K562 (cell line): ENCODE results near the gene NOTCH1.

ENCODE experiments used
- CBX1 ChIP-seq: sonication (generic); IDR thresholded peaks from 2 replicates; pipeline ENCODE4 v1.6.1; 2016; ENCODE audit warnings: antibody characterized with exemption, low read depth, mild to moderate bottlenecking
- FOXM1 ChIP-seq, 2 experiments: fragments of 450-650 bp in 1 of 2; sonication (generic) in 1 of 2; formaldehyde crosslinking in 1 of 2; IDR thresholded peaks; 2 replicates each; pipeline versions ENCODE4 v1.6.1 to v1.9.0; 2017 to 2022; ENCODE audit warnings: low read depth in 2 of 2, mild to moderate bottlenecking in 2 of 2, missing genetic modification reagents in 1 of 2, moderate library complexity in 1 of 2
- JUND ChIP-seq, 2 experiments: IDR thresholded peaks; 2 replicates in 1 of 2; 3 replicates in 1 of 2; pipeline ENCODE4 v1.6.1; 2011; ENCODE audit warnings: borderline replicate concordance in 2 of 2, low read depth in 2 of 2, low read length in 2 of 2, improper control_type of control experiment in 1 of 2, missing biosample characterization in 1 of 2, missing genetic modification characterization in 1 of 2, missing genetic modification reagents in 1 of 2
- PHF21A ChIP-seq: fragments of 450-650 bp; IDR thresholded peaks from 2 replicates; pipeline ENCODE4 v1.6.1; 2017; ENCODE audit warnings: low read depth, borderline replicate concordance
- RAD21 ChIP-seq, 2 experiments: fragments of 250-450 bp in 1 of 2; fragments of 450-650 bp in 1 of 2; sonication (Bioruptor Pico) in 1 of 2; formaldehyde crosslinking in 1 of 2; IDR thresholded peaks in 1 of 2; conservative IDR thresholded peaks in 1 of 2; 2 replicates each; pipeline versions ENCODE4 v1.4.0 to v1.8.0; 2020 to 2022; ENCODE audit warnings: mild to moderate bottlenecking in 2 of 2, moderate library complexity in 1 of 2
- SETDB1 ChIP-seq: IDR thresholded peaks from one replicate; pipeline ENCODE4 v1.6.1; 2012; ENCODE audit warnings: low read length, control low read depth, inconsistent platforms
- ZFPM2 ChIP-seq: fragments of 250-450 bp; sonication (Bioruptor Pico); IDR thresholded peaks from 2 replicates; pipeline ENCODE4 v1.5.1; 2022; ENCODE audit warnings: mild to moderate bottlenecking
- ZNF583 ChIP-seq: fragments of 250-450 bp; sonication (Bioruptor Pico); IDR thresholded peaks from 2 replicates; pipeline ENCODE4 v1.4.0; 2020
- TF ChIP-seq, protein P1 (sequence below), 2 experiments: fragments of 450-650 bp in 1 of 2; sonication (generic) in 1 of 2; formaldehyde crosslinking in 1 of 2; IDR thresholded peaks in 1 of 2; conservative IDR thresholded peaks in 1 of 2; 2 replicates each; pipeline versions ENCODE4 v1.6.1 to v1.8.1; 2016 to 2023; ENCODE audit warnings: mild to moderate bottlenecking in 2 of 2, moderate library complexity in 2 of 2, inconsistent platforms in 1 of 2, missing genetic modification reagents in 1 of 2
- TF ChIP-seq, protein P2 (sequence below): sonication (generic); formaldehyde crosslinking; IDR thresholded peaks from 2 replicates; pipeline ENCODE4 v1.8.1; 2023; ENCODE audit warnings: mild to moderate bottlenecking, missing genetic modification reagents
- TF ChIP-seq, protein P3 (sequence below): fragments of 250-450 bp; sonication (Bioruptor Pico); IDR thresholded peaks from 2 replicates; pipeline ENCODE4 v1.6.1; 2021; ENCODE audit warnings: mild to moderate bottlenecking

DNA sequence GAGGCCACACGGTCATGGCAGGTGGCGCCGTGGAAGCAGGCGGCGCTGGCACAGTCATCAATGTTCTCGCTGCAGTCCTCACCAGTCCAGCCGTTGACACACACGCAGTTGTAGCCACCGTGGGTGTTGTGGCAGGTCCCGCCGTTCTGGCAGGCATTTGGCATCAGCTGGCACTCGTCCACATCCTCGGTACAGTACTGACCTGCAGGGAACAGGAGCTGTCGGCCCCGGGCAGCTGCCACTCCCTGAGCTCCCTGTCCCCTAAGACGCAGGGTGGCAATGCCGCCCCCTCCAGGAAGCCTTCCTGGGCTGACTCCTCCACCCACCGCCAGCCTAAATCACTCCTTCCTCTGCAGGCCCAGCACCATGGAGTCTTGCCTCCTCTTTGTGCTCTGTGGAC is 27.2 kb downstream of the NOTCH1 start:
- TF ChIP-seq, protein P1, sequence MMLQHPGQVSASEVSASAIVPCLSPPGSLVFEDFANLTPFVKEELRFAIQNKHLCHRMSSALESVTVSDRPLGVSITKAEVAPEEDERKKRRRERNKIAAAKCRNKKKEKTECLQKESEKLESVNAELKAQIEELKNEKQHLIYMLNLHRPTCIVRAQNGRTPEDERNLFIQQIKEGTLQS (IDR thresholded peaks at IDR 0.05): no peak
- TF ChIP-seq, protein P1 (CRISPR knock-in tag; conservative IDR thresholded peaks at IDR 0.05): no peak
- TF ChIP-seq, protein P2, sequence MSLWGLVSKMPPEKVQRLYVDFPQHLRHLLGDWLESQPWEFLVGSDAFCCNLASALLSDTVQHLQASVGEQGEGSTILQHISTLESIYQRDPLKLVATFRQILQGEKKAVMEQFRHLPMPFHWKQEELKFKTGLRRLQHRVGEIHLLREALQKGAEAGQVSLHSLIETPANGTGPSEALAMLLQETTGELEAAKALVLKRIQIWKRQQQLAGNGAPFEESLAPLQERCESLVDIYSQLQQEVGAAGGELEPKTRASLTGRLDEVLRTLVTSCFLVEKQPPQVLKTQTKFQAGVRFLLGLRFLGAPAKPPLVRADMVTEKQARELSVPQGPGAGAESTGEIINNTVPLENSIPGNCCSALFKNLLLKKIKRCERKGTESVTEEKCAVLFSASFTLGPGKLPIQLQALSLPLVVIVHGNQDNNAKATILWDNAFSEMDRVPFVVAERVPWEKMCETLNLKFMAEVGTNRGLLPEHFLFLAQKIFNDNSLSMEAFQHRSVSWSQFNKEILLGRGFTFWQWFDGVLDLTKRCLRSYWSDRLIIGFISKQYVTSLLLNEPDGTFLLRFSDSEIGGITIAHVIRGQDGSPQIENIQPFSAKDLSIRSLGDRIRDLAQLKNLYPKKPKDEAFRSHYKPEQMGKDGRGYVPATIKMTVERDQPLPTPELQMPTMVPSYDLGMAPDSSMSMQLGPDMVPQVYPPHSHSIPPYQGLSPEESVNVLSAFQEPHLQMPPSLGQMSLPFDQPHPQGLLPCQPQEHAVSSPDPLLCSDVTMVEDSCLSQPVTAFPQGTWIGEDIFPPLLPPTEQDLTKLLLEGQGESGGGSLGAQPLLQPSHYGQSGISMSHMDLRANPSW: no peak
- TF ChIP-seq JUND (IDR thresholded peaks at IDR 0.05; ENCODE audit: borderline replicate concordance, low read depth, low read length) (no peak), JUND (tag; IDR thresholded peaks at IDR 0.05; ENCODE audit: borderline replicate concordance, low read depth, low read length) (no peak), ZNF583 (no peak), FOXM1 (IDR thresholded peaks at IDR 0.05; ENCODE audit: low read depth) (no peak), FOXM1 (CRISPR knock-in tag; IDR thresholded peaks at IDR 0.05; ENCODE audit: low read depth) (no peak), SETDB1 (no peak), PHF21A (no peak), ZFPM2 (CRISPR knock-in tag) (no peak), RAD21 (CRISPR knock-in tag; conservative IDR thresholded peaks at IDR 0.05 in 1 of 2, IDR thresholded peaks at IDR 0.05 in 1 of 2) (no peak), CBX1 (no peak)
- TF ChIP-seq, protein P3, sequence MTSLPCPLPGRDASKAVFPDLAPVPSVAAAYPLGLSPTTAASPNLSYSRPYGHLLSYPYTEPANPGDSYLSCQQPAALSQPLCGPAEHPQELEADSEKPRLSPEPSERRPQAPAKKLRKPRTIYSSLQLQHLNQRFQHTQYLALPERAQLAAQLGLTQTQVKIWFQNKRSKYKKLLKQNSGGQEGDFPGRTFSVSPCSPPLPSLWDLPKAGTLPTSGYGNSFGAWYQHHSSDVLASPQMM (CRISPR knock-in tag): no peak
